Fibroblast of lung (primary cell): ENCODE results near the gene MYCBP.

Experiments
- CTCF ChIP-seq, 2 donors: IDR thresholded peaks in 1 of 2; conservative IDR thresholded peaks in 1 of 2; 1 replicate in 1 of 2; 2 replicates in 1 of 2; pipeline ENCODE4 v1.5.1; 2011 to 2012; ENCODE audit warnings: low read length in 2 of 2, control low read depth in 1 of 2, inconsistent platforms in 1 of 2, low read depth in 1 of 2, mild to moderate bottlenecking in 1 of 2
- EZH2 ChIP-seq: IDR thresholded peaks from 2 replicates; pipeline ENCODE4 v1.5.1; 2012; ENCODE audit warnings: low read length, control low read depth, mild to moderate bottlenecking; ENCODE audit errors: missing control alignments

GRCh38 chr1:38815903-38816627 lies 57.1 kb downstream of the MYCBP start:
- TF ChIP-seq CTCF (conservative IDR thresholded peaks at IDR 0.05 in 1 of 2, IDR thresholded peaks at IDR 0.05 in 1 of 2; ENCODE audit: low read depth in 1 of 2, low read length in 2 of 2) (no peak), EZH2 (peak; percentile 69)
